IPS-20b (cell line): ENCODE data around the gene BPIFB1.

Source experiments
- H3K27ac ChIP-seq: one replicate; pipeline ENCODE4 v1.5.1; 2013; ENCODE audit warnings: low read length
- H3K27me3 ChIP-seq: 2 replicates; pipeline ENCODE4 v1.6.1; 2013; ENCODE audit warnings: mild to moderate bottlenecking, low read length, inconsistent platforms; ENCODE audit not compliant: insufficient read depth
- H3K36me3 ChIP-seq: 2 replicates; pipeline ENCODE4 v1.6.1; 2013; ENCODE audit warnings: low read depth, mild to moderate bottlenecking, inconsistent platforms, low read length, moderate library complexity; ENCODE audit not compliant: insufficient read depth
- H3K4me1 ChIP-seq: 2 replicates; pipeline ENCODE4 v1.6.1; 2013; ENCODE audit warnings: mild to moderate bottlenecking, control low read depth, inconsistent platforms, low read length, moderate library complexity; ENCODE audit not compliant: insufficient read depth
- H3K4me3 ChIP-seq: 2 replicates; pipeline ENCODE4 v1.5.1; 2013; ENCODE audit warnings: mild to moderate bottlenecking, low read length, inconsistent platforms
- H3K9ac ChIP-seq: 2 replicates; pipeline ENCODE4 v1.6.1; 2013; ENCODE audit warnings: low read depth, mild to moderate bottlenecking, inconsistent platforms, low read length, moderate library complexity
- H3K9me3 ChIP-seq: 2 replicates; pipeline ENCODE4 v1.6.1; 2013; ENCODE audit warnings: mild to moderate bottlenecking, low read depth, low read length, inconsistent platforms; ENCODE audit not compliant: insufficient read depth

The BPIFB1 gene

DNA sequence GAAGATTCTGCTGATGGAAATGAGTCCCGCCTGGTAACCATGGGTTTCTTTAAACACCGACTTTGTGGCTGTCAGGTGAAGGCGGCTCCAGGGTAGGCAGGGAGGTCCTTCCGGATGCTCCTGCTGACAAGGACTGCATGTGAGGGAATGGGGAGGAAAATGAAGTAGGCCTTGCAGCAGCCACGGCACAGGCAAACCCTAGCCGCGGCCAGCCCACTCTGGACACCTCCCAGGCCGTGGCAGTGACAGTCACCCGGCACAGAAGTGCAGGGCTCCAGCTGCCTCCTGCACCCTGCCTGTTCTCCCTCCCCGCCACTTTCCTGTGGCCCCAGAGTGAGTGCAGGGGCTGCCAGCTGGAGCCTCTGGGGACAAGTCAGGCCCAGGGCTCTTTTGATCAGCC lies 21.0 kb downstream of the BPIFB1 start:
- Histone ChIP-seq H3K27ac (no peak overlapping the region), H3K9ac (no peak overlapping the region), H3K27me3 (no peaks in the 10 kb centered on the region), H3K4me1 (no peaks in the 10 kb centered on the region), H3K9me3 (no peaks in the 10 kb centered on the region), H3K4me3 (no peak overlapping the region), H3K36me3 (no peaks in the 10 kb centered on the region)

GRCh38 chr20:33305589-33306057 lies 22.6 kb downstream of the BPIFB1 start:
- Histone ChIP-seq H3K9me3 (no peaks in the 10 kb centered on the region), H3K4me1 (no peaks in the 10 kb centered on the region), H3K36me3 (no peaks in the 10 kb centered on the region), H3K4me3 (no peak overlapping the region), H3K27ac (no peak overlapping the region), H3K27me3 (no peaks in the 10 kb centered on the region), H3K9ac (no peak overlapping the region)

GRCh38 chr20:33306228-33306627 lies 23.2 kb downstream of the BPIFB1 start:
- Histone ChIP-seq H3K9ac (no peak overlapping the region), H3K9me3 (no peaks in the 10 kb centered on the region), H3K27me3 (no peaks in the 10 kb centered on the region), H3K4me3 (no peak overlapping the region), H3K4me1 (no peaks in the 10 kb centered on the region), H3K27ac (no peak overlapping the region), H3K36me3 (no peaks in the 10 kb centered on the region)

DNA sequence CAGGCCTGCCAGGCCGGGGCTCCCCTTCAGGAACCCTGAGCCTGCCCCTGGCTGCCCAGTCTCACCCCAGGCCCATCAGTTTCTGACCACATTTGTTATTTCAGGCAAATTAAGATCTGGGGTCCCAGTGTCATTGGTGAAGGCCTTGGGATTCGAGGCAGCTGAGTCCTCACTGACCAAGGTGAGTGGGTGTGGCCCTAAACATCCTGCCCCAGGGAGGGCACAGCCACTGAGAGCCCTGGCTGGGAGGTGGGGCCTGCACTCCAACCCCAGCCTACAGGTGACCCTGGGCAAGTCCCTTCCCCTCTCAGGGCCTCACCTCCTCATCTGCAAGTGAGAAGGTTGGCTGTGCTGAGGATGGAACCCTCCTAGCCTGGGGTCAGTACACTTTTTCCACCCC lies 23.8 kb downstream of the BPIFB1 start:
- Histone ChIP-seq H3K4me3 (no peak overlapping the region), H3K36me3 (no peaks in the 10 kb centered on the region), H3K27me3 (no peaks in the 10 kb centered on the region), H3K9ac (no peak overlapping the region), H3K4me1 (no peaks in the 10 kb centered on the region), H3K9me3 (no peaks in the 10 kb centered on the region), H3K27ac (no peak overlapping the region)

DNA sequence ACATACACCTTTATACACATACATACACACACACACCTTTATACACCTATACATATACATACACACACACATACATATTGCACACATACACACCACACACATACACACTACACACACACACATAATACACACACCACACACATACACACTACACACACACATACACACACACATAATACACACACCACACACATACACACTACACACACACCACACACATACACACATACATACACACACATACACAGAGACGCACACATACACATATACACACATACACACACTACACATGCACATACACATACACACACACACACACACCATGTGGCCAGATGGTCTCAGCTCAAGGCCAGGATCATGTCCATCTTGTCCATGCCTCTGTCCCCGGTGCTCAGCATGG lies 25.7 kb downstream of the BPIFB1 start:
- Histone ChIP-seq H3K4me3 (no peak overlapping the region), H3K4me1 (no peaks in the 10 kb centered on the region), H3K27me3 (no peaks in the 10 kb centered on the region), H3K27ac (no peak overlapping the region), H3K9me3 (no peaks in the 10 kb centered on the region), H3K36me3 (no peaks in the 10 kb centered on the region), H3K9ac (no peak overlapping the region)

DNA sequence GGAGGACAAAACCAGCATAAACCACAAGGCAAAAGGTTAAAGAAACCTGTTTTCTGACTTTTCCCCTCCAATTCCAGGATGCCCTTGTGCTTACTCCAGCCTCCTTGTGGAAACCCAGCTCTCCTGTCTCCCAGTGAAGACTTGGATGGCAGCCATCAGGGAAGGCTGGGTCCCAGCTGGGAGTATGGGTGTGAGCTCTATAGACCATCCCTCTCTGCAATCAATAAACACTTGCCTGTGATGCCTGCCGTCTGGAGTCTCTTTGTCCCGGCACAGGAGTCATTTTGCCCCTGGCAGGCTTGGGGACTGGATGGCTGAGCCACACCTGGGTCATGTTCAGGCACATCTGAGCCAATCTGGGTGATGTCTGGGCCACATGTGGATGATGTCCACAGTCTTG lies 26.6 kb downstream of the BPIFB1 start:
- Histone ChIP-seq H3K9me3 (no peaks in the 10 kb centered on the region), H3K9ac (no peak overlapping the region), H3K27ac (no peak overlapping the region), H3K4me3 (no peak overlapping the region), H3K27me3 (no peaks in the 10 kb centered on the region), H3K36me3 (no peaks in the 10 kb centered on the region), H3K4me1 (no peaks in the 10 kb centered on the region)

- H3K4me1 ChIP-seq, result no peaks in the 10 kb centered on the region
- H3K9me3 ChIP-seq, result no peaks in the 10 kb centered on the region
- H3K27ac ChIP-seq, result no peak overlapping the region
- no peaks in the 10 kb centered on the region for H3K36me3 ChIP-seq
- no peaks in the 10 kb centered on the region for H3K27me3 ChIP-seq
- H3K9ac ChIP-seq, result no peak overlapping the region
- H3K4me3 ChIP-seq, result no peak overlapping the region
Measured at GRCh38 chr20:33310327-33310899, 27.4 kb downstream of the BPIFB1 start.

GRCh38 chr20:33311011-33311410 lies 28.0 kb downstream of the BPIFB1 start:
- H3K9ac ChIP-seq, result no peak overlapping the region
- H3K4me1 ChIP-seq, result no peaks in the 10 kb centered on the region
- H3K4me3 ChIP-seq, result no peak overlapping the region
- no peaks in the 10 kb centered on the region for H3K36me3 ChIP-seq
- no peaks in the 10 kb centered on the region for H3K9me3 ChIP-seq
- no peak overlapping the region for H3K27ac ChIP-seq
- H3K27me3 ChIP-seq, result no peaks in the 10 kb centered on the region

GRCh38 chr20:33311996-33312395 lies 29.0 kb downstream of the BPIFB1 start:
- Histone ChIP-seq H3K9me3 (no peaks in the 10 kb centered on the region), H3K27me3 (no peaks in the 10 kb centered on the region), H3K27ac (no peak overlapping the region), H3K4me3 (no peak overlapping the region), H3K4me1 (no peaks in the 10 kb centered on the region), H3K9ac (no peak overlapping the region), H3K36me3 (no peaks in the 10 kb centered on the region)

GRCh38 chr20:33312583-33312982 lies 29.6 kb downstream of the BPIFB1 start:
- no peak overlapping the region for H3K4me3 ChIP-seq
- no peak overlapping the region for H3K27ac ChIP-seq
- no peaks in the 10 kb centered on the region for H3K36me3 ChIP-seq
- no peaks in the 10 kb centered on the region for H3K27me3 ChIP-seq
- H3K9me3 ChIP-seq, result no peaks in the 10 kb centered on the region
- H3K9ac ChIP-seq, result no peak overlapping the region
- H3K4me1 ChIP-seq, result no peaks in the 10 kb centered on the region

DNA sequence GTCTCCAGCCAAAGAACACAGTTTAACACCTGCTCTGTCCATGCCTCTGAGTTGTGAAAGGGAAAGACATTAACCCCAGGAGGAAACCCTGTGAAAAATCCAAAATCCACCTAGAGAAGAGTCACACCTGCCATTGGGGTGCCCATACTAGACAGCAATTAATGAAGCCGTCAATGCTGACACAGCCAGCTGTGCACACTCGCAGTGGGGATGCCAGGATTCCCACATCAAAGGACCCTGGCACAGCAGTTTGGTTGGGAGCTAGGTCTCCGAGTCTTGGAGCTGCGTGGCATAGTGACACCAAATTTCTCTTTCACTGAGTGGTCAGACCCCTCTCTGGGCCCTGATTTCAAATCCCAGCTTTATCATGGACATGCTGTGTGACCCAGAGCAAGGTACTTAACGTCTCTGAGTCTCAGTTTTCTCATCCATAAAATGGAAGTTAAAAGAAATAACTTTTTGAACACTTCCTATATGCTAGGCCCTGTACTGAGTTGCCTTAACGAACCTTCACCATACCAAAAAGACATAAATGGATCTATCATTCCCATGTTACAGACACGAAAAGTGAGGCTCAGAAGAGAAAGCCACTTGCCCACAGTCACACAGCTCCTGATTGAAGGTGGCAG lies 30.8 kb downstream of the BPIFB1 start:
- H3K27me3 ChIP-seq, result no peaks in the 10 kb centered on the region
- H3K9ac ChIP-seq, result no peak overlapping the region
- no peak overlapping the region for H3K4me3 ChIP-seq
- no peak overlapping the region for H3K27ac ChIP-seq
- H3K36me3 ChIP-seq, result no peaks in the 10 kb centered on the region
- H3K9me3 ChIP-seq, result no peaks in the 10 kb centered on the region
- no peaks in the 10 kb centered on the region for H3K4me1 ChIP-seq

DNA sequence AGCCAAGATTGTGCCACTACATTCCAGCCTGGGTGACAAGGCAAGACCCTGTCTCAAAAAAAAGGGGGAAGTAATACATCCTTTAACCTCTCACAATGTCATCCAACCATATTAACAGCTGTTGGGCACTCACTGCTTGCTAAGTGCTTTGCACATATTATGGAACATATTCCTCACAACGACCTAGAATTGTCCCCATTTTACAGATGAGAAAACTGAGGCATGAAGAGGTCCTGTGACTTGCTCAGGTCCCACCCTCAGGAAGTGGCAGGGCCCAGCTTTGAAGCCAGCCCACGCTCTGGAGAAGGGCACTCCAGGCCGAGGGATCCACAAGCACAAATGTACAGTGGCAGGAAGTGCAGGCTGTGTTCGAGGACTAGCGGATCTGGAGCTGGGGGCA lies 33.3 kb downstream of the BPIFB1 start:
- Histone ChIP-seq H3K4me3 (no peak overlapping the region), H3K9ac (no peak overlapping the region), H3K27ac (no peak overlapping the region), H3K9me3 (no peaks in the 10 kb centered on the region), H3K4me1 (no peaks in the 10 kb centered on the region), H3K36me3 (no peaks in the 10 kb centered on the region), H3K27me3 (no peaks in the 10 kb centered on the region)
